Measurements from ENCODE around the gene SLC1A5.

Gene SLC1A5

DNA sequence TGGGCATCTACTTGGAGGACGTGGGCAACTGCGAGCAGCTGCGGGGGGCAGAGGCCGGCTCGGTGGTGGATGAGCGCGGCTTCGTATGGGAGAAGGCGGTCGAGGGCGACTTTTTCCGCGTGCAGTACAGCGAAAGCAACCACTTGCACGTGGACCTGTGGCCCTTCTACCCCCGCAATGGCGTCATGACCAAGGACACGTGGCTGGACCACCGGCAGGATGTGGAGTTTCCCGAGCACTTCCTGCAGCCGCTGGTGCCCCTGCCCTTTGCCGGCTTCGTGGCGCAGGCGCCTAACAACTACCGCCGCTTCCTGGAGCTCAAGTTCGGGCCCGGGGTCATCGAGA lies 31.9 kb downstream of the SLC1A5 start:
- H3K9me3 ChIP-seq (ENCODE audit: control insufficient read depth, insufficient read depth, low read length): no peaks in the 10 kb centered on the region
- WGBS (ENCODE audit: insufficient coverage, insufficient read length): no CpG with 5 or more reads among the region's 30 CpGs
- peaks cover 8% of the 10 kb centered on the region; the same call in 1 of the 2 replicates for H3K36me3 ChIP-seq (ENCODE audit: control insufficient read depth, insufficient read depth, low read length)
- no peaks in the 10 kb centered on the region for H3K27me3 ChIP-seq (ENCODE audit: control insufficient read depth, insufficient read depth, low read length)
- no peaks in the 10 kb centered on the region; the same call in 1 of the 2 replicates for H3K4me1 ChIP-seq (ENCODE audit: control insufficient read depth, insufficient read depth, low read length)
- H3K27ac ChIP-seq (ENCODE audit: low read length): no peak overlapping the region
- DNase-seq (ENCODE audit: low read depth, low spot score): no peak
- no peak overlapping the region for H3K4me3 ChIP-seq (ENCODE audit: low read length)

DNA sequence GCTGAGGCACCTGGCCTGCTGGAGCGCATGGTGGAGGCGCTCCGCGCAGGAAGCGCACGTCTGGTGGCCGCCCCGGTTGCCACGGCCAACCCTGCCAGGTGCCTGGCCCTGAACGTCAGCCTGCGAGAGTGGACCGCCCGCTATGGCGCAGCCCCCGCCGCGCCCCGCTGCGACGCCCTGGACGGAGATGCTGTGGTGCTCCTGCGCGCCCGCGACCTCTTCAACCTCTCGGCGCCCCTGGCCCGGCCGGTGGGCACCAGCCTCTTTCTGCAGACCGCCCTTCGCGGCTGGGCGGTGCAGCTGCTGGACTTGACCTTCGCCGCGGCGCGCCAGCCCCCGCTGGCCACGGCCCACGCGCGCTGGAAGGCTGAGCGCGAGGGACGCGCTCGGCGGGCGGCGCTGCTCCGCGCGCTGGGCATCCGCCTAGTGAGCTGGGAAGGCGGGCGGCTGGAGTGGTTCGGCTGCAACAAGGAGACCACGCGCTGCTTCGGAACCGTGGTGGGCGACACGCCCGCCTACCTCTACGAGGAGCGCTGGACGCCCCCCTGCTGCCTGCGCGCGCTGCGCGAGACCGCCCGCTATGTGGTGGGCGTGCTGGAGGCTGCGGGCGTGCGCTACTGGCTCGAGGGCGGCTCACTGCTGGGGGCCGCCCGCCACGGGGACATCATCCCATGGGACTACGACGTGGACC lies 32.4 kb downstream of the SLC1A5 start:
- no peaks in the 10 kb centered on the region for H3K27me3 ChIP-seq (ENCODE audit: control insufficient read depth, insufficient read depth, low read length)
- H3K27ac ChIP-seq (ENCODE audit: low read length): no peak overlapping the region
- H3K4me3 ChIP-seq (ENCODE audit: low read length): no peak overlapping the region
- H3K4me1 ChIP-seq (ENCODE audit: control insufficient read depth, insufficient read depth, low read length): no peaks in the 10 kb centered on the region; the same call in 1 of the 2 replicates
- no peaks in the 10 kb centered on the region for H3K9me3 ChIP-seq (ENCODE audit: control insufficient read depth, insufficient read depth, low read length)
- H3K36me3 ChIP-seq (ENCODE audit: control insufficient read depth, insufficient read depth, low read length): peaks cover 8% of the 10 kb centered on the region; the same call in 1 of the 2 replicates
- no CpG with 5 or more reads among the region's 86 CpGs for WGBS (ENCODE audit: insufficient coverage, insufficient read length)
- DNase-seq (ENCODE audit: low read depth, low spot score): no peak

DNA sequence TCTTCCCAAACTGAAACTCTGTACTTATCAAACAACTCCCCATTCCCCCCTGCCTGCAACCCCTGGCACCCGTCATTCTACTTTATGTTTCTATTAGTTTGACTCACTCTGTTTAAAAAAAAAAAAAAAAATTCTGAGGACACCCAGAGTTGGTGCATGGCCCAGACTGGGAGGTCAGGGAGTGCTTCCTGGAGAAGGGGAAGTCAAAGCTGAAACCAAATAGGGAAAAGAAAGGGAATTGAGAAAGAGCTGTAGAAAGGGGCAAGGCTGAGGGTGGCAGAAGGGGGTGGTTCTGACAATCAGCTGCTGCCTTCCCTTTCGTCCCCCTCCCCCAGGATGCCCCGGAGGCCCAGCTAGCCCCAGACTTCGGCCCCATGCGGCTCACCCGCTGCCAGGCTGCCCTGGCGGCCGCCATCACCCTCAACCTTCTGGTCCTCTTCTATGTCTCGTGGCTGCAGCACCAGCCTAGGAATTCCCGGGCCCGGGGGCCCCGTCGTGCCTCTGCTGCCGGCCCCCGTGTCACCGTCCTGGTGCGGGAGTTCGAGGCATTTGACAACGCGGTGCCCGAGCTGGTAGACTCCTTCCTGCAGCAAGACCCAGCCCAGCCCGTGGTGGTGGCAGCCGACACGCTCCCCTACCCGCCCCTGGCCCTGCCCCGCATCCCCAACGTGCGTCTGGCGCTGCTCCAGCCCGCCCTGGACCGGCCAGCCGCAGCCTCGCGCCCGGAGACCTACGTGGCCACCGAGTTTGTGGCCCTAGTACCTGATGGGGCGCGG lies 33.1 kb downstream of the SLC1A5 start:
- no peaks in the 10 kb centered on the region for H3K9me3 ChIP-seq (ENCODE audit: control insufficient read depth, insufficient read depth, low read length)
- H3K4me1 ChIP-seq (ENCODE audit: control insufficient read depth, insufficient read depth, low read length): no peaks in the 10 kb centered on the region; the same call in 1 of the 2 replicates
- H3K27me3 ChIP-seq (ENCODE audit: control insufficient read depth, insufficient read depth, low read length): no peaks in the 10 kb centered on the region
- no peak overlapping the region for H3K4me3 ChIP-seq (ENCODE audit: low read length)
- H3K36me3 ChIP-seq (ENCODE audit: control insufficient read depth, insufficient read depth, low read length): peaks cover 8% of the 10 kb centered on the region; the same call in 1 of the 2 replicates
- no peak for DNase-seq (ENCODE audit: low read depth, low spot score)
- no peak overlapping the region for H3K27ac ChIP-seq (ENCODE audit: low read length)
- no CpG with 5 or more reads among the region's 39 CpGs for WGBS (ENCODE audit: insufficient coverage, insufficient read length)

DNA sequence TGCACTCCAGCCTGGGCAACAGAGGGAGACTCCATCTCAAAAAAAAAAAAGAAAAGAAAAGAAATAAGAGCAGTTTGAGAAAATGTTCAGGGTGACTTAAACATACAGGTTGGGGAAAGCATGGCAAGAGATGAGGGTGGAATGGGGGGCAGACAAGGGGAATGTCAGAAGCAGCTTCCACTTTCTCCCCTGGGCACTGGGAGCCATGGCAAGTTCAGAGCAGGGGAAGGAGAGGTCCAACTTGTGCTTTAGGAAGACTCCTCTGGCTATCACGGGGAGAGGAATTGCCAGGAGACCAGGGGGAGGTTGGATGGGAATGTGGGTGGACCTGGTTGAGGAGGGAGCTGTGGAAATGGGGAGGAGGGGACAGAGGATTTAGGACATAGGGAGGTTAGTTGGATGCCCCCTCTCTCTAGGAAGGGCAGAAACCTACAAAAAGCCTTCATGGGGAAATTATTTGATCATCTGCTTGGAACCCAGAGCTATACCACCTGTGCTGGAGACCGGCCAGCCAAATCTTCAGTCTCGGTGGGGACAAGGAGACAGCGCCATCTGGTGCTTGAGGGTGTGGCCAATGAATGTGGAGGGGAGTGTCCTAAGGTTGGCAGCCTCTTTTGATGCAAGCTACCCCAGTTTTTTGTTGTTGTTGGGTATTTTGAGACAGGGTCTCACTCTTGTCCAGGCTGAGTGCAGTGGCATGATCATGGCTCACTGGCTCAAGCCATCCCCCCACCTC lies 34.8 kb downstream of the SLC1A5 start:
- H3K27ac ChIP-seq (ENCODE audit: low read length): no peak overlapping the region
- no peaks in the 10 kb centered on the region for H3K9me3 ChIP-seq (ENCODE audit: control insufficient read depth, insufficient read depth, low read length)
- no peaks in the 10 kb centered on the region for H3K27me3 ChIP-seq (ENCODE audit: control insufficient read depth, insufficient read depth, low read length)
- peaks cover 8% of the 10 kb centered on the region; the same call in 1 of the 2 replicates for H3K36me3 ChIP-seq (ENCODE audit: control insufficient read depth, insufficient read depth, low read length)
- no CpG with 5 or more reads among the region's 4 CpGs for WGBS (ENCODE audit: insufficient coverage, insufficient read length)
- DNase-seq (ENCODE audit: low read depth, low spot score): peak; percentile 50
- no peaks in the 10 kb centered on the region for H3K4me1 ChIP-seq (ENCODE audit: control insufficient read depth, insufficient read depth, low read length)
- H3K4me3 ChIP-seq (ENCODE audit: low read length): no peak overlapping the region

DNA sequence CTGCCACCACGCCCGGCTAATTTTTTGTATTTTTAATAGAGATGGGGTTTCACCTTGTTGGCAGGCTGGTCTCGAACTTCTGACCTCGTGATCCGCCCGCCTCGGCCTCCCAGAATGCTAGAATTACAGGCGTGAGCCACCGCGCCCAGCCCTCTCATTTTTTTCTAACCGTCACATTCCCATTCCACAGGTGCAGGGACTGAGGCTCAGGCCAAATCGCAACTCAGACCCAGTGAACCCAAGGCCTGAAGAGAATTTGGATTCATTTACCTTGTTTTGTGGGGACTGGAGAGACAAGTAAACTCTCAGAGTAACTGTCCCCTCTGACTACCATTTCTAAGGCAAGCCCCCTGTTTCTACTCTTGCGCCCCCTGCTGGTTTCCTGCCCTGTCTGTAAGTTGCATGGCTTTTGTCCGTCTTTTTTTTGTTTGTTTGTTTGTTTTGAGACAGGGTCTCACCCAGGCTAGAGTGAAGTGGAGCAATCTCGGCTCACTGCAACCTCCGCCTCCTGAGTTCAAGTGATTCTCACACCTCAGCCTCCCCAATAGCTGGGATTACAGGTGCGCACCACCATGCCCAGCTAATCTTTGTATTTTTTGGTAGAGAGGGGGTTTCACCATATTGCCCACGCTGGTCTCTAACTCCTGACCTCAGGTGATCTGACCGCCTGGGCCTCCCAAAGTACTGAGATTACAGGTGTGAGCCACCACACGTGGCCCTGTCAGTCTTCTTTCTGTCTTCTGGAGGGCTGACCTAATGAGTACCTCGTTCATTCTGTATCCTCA lies 39.9 kb downstream of the SLC1A5 start:
- no CpG with 5 or more reads among the region's 21 CpGs for WGBS (ENCODE audit: insufficient coverage, insufficient read length)
- Histone ChIP-seq H3K27ac (ENCODE audit: low read length) (no peak overlapping the region), H3K4me3 (ENCODE audit: low read length) (no peak overlapping the region), H3K4me1 (ENCODE audit: control insufficient read depth, insufficient read depth, low read length) (no peaks in the 10 kb centered on the region; the same call in 1 of the 2 replicates), H3K9me3 (ENCODE audit: control insufficient read depth, insufficient read depth, low read length) (no peaks in the 10 kb centered on the region), H3K27me3 (ENCODE audit: control insufficient read depth, insufficient read depth, low read length) (no peaks in the 10 kb centered on the region), H3K36me3 (ENCODE audit: control insufficient read depth, insufficient read depth, low read length) (no peaks in the 10 kb centered on the region)
- no peak for DNase-seq (ENCODE audit: low read depth, low spot score)

DNA sequence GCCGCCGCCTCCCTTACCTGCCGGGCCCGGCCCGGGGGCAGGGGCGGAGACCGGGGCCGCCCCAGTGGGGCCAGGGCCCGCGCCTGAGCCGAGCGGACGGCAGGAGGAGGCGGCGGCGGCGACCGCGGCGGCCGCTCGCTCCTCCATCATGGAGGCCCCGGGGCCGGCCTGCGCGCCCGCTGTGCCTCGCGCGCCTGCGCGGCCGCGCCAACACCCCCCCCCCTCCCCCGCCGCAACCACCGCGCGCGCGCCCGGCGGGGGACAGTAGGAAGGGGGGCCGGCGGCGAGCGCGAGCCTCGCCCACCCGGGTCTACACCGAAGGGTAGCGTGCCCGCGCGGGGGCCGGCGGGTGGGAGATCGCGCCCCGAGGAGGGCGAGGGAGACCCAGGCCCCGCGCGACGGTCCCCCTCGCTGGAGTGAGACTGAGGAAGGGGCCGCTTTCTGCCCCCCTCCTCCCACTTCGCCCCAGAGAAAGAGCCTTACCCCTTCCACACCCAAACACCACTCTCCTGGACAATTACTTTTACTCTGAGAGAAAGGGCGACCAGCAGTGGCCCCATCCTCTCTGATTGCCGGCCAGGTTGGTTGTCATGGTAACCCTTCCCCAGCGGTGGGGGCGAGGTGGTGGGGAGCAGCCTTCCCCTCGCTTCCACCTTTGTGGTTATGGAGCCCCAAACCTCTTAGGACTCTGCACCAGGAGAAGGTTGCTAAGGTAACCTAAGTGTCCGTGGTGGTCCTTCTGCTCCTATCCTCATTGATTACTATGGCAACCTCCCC lies 41.9 kb downstream of the SLC1A5 start, which contains the start of gene STRN4:
Gene STRN4, minus strand, starts transcription at position 170 of the 777 bp plus-strand sequence. Its CDS starts 20 bp downstream, at position 150.
- Histone ChIP-seq H3K4me3 (ENCODE audit: low read length) (peak within 1 kb of the TSS; percentile 99), H3K36me3 (ENCODE audit: control insufficient read depth, insufficient read depth, low read length) (no peaks in the 10 kb centered on the region), H3K27ac (ENCODE audit: low read length) (no peak within 1 kb of the TSS), H3K4me1 (ENCODE audit: control insufficient read depth, insufficient read depth, low read length) (no peaks in the 10 kb centered on the region; the same call in 1 of the 2 replicates), H3K27me3 (ENCODE audit: control insufficient read depth, insufficient read depth, low read length) (no peaks in the 10 kb centered on the region), H3K9me3 (ENCODE audit: control insufficient read depth, insufficient read depth, low read length) (no peaks in the 10 kb centered on the region)
- no peak for DNase-seq (ENCODE audit: low read depth, low spot score)
- WGBS (ENCODE audit: insufficient coverage, insufficient read length): no CpG with 5 or more reads among the region's 74 CpGs

DNA sequence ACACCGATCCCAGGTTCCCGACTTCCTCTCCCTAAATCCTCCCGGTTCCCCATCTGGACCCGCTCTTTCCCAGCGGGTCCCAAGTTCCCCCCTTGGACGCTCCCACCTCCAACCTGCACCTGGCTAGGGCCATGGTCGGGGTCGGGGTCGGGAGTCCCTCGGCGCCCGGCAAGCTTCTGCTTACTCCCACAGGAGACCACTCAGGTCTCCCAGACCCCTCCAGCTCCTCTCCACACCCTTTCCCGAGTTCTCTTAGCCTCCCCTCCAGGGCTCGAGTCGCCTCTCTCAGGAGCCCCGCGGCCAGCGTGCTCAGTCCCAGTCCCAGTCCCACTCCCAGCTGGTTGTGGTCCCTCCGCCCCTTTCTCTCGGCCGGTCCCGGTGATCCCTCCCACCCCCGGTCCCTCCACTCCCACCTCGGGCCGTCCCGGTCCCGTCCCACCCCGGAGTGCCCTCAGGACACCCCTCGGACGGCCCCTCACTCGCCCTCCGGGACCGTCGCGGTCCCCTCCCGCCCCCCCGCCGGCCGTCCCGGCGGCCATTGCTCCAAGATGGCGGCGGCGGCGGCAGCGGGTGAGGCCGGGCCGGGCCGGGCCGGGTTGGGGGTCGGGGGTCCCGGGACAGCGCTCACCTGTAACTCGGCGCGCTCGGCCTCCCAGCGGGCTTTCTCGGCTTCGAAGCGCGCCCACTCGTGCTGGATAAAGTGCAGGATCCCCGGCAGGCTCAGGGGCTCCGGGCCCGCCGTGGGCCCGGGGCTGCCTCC lies 42.7 kb downstream of the SLC1A5 start, which contains the start of gene FKRP:
Gene FKRP, plus strand, starts transcription at position 537 of the 760 bp plus-strand sequence. CDS start 9,394 bp downstream, outside the sequence.
- Histone ChIP-seq H3K4me1 (ENCODE audit: control insufficient read depth, insufficient read depth, low read length) (no peaks in the 10 kb centered on the region; the same call in 1 of the 2 replicates), H3K4me3 (ENCODE audit: low read length) (peak within 1 kb of the TSS; percentile 99), H3K27me3 (ENCODE audit: control insufficient read depth, insufficient read depth, low read length) (no peaks in the 10 kb centered on the region), H3K36me3 (ENCODE audit: control insufficient read depth, insufficient read depth, low read length) (no peaks in the 10 kb centered on the region), H3K27ac (ENCODE audit: low read length) (no peak within 1 kb of the TSS), H3K9me3 (ENCODE audit: control insufficient read depth, insufficient read depth, low read length) (no peaks in the 10 kb centered on the region)
- WGBS (ENCODE audit: insufficient coverage, insufficient read length): no CpG with 5 or more reads among the region's 68 CpGs
- no peak for DNase-seq (ENCODE audit: low read depth, low spot score)

DNA sequence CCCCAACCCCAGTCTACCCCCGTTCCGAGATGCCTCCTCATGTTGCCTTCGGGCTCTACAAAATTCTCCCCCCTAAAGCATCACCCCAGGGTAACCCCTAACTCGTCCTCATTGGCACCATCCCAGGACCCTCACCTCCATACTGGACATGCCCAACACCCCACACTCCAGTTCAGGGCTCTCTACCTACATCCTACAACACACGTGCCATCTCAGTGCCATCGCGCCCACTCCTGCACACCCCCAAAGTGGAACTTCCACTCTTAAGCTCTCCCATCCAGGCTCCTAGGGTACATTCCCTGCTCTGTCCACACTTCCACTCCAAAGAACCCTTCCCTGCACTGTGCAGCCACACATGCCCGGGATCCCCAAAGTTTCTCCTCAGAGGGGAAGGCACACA lies 43.4 kb downstream of the SLC1A5 start:
- Histone ChIP-seq H3K4me1 (ENCODE audit: control insufficient read depth, insufficient read depth, low read length) (no peaks in the 10 kb centered on the region; the same call in 1 of the 2 replicates), H3K27ac (ENCODE audit: low read length) (no peak overlapping the region), H3K27me3 (ENCODE audit: control insufficient read depth, insufficient read depth, low read length) (no peaks in the 10 kb centered on the region), H3K9me3 (ENCODE audit: control insufficient read depth, insufficient read depth, low read length) (no peaks in the 10 kb centered on the region), H3K36me3 (ENCODE audit: control insufficient read depth, insufficient read depth, low read length) (no peaks in the 10 kb centered on the region), H3K4me3 (ENCODE audit: low read length) (peak overlapping the region; percentile 99)
- DNase-seq (ENCODE audit: low read depth, low spot score): no peak
- WGBS (ENCODE audit: insufficient coverage, insufficient read length): no CpG with 5 or more reads among the region's 8 CpGs
